HG03108 (cell line): Measurements from ENCODE around the gene ATRN.

Experiments used
- ATAC-seq: cut with Tn5 transposase; IDR thresholded peaks from one replicate; pipeline ENCODE4 v1.9.1; 2021; ENCODE audit warnings: moderate library complexity; ENCODE audit not compliant: unreplicated experiment

The ATRN gene

DNA sequence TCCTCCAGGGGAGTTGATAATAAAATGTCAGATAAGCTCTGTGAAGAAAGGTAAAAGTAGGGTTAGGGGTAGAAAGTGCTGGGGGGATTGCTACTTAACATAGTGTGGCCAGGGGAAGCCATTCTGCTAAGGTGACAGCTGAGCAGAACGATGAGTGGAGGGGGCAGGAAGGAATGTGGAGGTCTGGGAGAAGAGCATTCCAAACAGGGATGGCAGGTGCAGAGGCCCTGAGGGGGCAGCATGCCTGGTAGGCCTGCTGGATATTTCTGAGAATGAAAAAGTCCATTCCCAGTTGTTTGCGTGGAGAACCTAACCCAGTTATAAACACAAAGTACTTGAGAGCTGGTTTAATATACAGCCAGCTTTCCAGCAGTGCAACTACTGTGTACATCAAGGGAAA, 183.1 kb downstream of the ATRN start:
- ATAC-seq, result no peak

- no peak for ATAC-seq
Observed at GRCh38 chr20:3654326-3655130, 183.7 kb downstream of the ATRN start.

DNA sequence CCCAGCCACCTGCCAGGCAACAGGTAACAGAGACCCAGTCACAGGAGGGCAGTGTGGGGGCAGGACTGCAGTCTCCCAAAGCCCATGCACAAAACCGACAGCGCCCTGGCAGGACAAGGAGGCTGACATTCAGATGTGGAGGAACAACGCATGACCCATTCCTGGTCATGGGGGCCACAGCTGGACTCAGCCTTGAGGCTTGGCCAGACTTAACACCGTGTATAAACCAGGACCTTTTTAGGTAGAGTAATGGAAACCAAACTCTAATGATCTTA, 184.2 kb downstream of the ATRN start:
- ATAC-seq, result no peak

DNA sequence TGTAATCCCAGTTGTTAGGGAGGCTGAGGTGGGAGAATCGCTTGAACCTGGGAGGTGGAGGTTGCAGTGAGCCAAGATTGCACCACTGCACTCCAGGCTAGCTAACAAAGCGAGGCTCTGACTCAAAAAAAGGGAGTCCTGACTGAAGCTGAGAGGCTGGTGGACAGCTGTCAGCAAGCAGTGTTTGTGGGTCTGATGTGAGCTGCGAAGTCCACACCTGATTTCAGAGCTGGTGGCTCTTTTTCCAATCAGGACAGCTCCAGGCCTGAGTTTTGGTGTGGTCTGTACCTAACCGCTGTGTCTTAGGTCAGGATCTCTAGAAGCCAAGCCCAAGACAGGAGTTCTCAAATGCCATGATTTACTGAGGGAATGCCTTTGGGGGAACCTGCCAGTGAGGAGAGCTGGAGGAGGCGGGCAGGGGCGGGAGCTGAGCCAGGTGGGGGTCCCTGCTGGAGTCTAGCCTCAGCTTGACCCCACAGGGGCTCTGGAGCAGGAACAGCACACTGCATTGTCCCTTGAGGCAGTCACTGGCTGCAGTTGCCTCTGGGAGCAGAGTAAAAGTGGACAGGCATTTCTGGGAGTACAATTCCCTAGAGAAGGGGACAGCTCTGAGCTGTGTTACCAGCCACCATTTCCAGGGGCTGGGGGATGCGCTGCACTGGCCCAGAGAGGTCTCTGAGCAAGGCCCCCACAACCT, 187.3 kb downstream of the ATRN start:
- ATAC-seq, result no peak

DNA sequence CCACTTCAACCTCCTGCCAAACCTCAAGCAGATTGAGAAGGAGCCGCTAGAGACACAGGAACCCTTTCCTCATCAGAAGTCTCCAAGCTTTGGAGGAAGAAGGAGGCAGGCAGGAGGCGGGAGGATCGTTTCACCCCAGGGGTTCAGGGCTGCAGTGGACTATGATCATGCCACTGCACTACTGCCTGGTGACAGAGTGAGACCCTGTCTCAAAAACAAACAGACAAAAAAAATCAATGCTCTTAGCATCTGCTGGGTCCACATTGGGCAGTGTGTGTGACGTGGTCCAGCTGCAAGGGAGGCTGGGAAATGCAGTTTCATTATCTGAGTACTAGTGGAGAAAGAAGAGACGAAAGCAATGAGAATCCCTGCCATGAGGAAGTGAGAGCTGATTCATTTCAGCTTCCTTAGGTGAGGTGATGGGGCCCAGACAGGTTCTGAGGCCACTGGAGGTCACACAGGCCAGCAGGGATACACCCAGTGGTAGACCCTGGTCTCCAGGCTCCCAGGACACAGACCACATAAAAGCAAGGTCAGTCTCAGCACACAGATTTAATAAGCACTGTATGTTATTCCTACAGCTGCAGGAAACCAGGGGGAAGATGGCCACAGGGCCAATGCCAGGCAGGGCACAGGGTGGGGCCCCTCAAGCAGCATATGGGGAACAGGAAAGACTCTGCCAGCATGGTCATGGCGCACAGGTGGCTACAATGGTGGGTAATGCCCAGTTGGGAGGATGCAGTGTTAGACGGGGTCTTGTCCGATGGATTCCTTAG, 188.1 kb downstream of the ATRN start:
- peak; percentile 90 for ATAC-seq

GRCh38 chr20:3659492-3660261, 188.9 kb downstream of the ATRN start:
- no peak for ATAC-seq

DNA sequence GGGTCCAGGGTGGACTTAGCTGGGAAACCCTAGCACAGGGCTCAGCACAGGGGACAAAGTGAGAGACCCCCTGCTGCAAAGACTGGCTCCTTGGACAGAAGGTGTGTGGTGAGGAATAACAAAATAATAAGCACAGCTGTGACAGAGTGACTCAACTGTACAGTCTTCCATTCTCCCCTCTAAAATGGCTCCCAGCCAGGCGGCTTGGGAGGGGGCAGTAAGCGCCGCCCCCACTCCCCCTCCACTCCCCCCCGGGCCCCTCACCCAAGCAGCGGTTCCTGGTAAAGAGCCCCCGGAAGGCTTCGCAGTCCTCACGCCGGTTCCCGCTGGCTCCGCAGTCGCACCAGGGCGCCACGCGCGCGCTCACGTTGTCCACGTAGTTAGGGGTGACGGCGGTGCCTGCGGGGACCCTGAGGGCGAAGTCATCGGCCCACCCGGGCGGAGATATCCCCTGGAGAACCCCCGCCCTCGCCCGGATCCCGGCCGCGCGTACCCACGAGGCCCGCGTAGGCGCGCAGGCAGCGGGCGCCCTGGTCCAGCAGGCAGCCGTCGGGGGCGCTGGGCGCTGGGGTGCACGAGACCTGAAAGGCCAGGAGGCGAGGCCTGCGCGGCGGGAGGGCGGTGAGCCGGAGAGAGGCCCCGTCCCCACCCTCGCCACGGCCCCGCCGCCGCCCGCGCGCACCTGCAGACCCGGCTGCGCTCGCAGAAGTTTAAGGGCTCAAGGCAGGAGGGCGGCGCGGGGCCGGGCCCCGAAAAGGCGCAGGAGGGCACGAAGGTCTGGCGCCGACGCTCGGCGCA, 189.6 kb downstream of the ATRN start:
- no peak for ATAC-seq

DNA sequence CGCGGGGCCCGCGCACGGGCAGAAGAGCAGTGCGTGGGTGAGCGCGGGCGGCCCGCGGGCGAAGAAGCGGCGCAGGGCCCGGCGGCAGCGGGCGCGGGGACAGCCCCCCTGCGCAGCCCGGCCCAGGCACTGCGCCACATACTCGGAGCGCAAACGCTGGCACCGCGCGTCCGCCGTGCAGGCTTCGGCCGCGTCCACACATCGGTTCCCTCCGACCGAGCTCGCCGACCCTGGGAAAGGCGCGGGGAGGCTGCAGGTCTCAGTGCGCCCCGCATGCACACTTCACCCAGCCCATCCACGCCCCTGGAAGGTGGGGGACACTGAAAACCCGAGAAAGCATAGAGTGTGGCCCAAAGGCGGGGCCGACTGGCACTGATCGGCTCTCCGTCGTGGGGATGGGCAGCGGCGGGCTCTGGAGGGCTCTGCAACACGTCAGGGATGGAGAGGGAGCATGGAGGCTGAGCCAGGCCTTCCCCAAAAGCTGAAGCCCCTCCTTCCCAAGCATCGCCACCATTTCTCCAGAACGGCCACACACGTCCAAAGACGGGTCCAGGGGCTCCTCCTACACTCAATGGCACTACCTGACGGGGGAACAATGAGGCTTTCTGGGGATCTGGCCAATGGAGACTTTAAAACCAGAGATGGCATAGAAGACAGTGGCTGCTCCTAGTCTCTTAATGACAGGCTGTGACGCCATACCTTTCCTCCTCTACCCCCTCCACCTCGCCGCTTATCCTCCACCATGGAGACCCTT, 190.4 kb downstream of the ATRN start:
- no peak for ATAC-seq

DNA sequence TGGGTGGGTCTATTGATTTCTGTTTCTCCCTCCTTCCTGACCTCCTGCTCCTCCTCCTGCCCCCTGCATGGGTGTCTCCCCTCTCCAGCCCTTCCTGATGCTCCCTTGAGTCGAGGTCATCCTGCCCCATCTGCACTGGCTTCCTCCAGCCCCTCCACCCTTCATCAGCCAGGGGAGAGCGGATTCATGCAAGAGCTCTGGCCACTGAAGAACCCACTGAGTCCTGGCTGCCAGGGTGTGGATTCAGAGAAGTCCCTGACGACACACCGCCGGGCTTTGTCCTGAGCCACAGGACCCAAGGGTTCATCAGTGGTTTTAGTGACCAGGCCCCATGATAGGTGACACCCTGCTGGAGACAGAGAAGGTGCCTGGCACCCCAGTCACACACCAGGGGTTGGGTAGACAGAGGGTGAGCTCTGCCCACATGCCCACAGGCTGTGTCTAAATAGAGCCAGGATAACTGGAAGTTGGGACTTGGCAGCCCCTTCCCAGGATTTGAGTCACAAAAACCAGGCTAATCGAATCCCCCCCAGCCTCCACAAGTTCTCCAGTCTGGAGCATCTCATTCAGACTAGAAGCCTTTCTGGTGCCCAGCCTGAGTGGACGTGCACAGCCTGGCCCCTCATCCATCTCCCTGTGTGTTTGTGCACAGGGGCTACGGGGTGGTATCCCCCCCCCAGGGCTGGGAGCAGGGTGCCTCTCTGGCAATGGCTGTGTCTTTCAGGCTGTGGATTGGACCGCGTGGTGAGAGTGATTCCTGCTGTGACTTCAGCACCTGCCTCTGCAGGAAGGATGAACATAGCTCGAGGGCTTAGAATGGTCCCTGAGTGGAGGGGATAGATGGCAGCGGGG, 191.2 kb downstream of the ATRN start:
- no peak for ATAC-seq

DNA sequence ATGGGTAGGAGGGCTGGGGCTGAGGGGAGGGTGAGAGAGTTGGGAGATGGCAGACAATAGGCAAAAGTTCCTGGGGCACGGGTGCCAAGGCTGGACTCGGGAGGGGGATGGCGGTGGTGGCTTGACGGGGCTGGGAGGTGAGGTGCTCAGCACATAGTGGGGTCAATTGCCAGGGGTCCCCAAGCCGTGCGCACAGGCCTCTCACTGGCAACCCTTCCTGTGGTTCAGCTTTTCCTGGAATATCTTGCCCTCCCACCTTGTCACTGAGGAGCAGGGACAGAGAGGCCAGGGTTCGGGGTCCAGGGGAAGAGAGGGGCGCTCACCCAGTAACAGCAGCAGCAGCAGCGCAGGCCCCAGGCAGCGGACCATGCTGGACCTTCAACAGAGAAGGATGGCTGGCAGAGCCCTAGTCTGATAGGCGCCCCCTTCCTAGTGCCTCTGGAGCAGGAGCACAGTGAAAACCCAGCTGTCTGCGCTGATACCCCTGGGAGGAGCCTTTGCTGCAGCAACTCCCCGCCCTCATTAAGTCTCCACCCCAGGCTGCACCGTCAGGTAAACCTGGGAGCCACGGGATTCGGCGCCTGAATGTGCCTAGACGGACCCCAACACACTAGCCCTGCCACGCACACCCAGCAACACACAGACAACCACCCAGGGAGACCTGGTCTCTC, 192.3 kb downstream of the ATRN start, which contains the start of gene GFRA4:
GFRA4 (minus strand) TSS at position 369 of the 671 bp plus-strand sequence; CDS start at position 369, 0 bp downstream.
- no peak for ATAC-seq

- no peak for ATAC-seq
Observed at GRCh38 chr20:3663858-3664257, 193.0 kb downstream of the ATRN start.

GRCh38 chr20:3667434-3668037, 196.7 kb downstream of the ATRN start:
- no peak for ATAC-seq

GRCh38 chr20:3669710-3670367, 199.0 kb downstream of the ATRN start:
- no peak for ATAC-seq

DNA sequence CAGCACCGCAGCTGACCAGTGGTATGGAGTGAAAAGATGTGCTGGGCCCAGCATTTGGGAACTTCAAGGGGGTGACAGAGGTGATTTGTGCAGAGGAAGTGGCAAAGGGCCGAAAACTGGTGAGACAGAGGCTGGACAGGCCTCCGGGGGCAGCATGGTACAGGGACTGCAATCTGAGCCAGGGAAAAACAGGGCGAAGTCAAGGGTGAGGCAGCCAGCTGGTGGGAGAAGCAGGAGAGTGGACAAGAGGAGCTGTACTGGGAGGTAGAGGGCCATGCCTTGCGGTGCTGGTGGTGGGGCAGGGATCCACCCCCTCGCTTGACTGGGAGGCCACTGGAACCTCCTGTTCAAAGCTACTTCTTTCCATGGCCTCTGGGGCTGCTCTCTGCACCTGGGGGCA, 199.7 kb downstream of the ATRN start:
- ATAC-seq, result no peak

- no peak for ATAC-seq
Observed at GRCh38 chr20:3670945-3671344, 200.1 kb downstream of the ATRN start.

- ATAC-seq, result no peak
Observed at GRCh38 chr20:3671986-3672546, 201.2 kb downstream of the ATRN start.
